Measurements from ENCODE around the gene PLCG2. TPM values are rescaled to one million over a fixed set of nuclear protein-coding genes. Genes with fewer than 3 reads are reported as not detected.

PLCG2 gene
- total and polyA plus RNA-seq, 2 of the 8 experiments (the other 6 are each of a cell fraction or from before 2014, with no cell fraction given) = 6.1 to 6.9 TPM

GRCh38 chr16:81964808-81965207 is 185.7 kb downstream of the PLCG2 start:
- Histone ChIP-seq H3K23ac (ENCODE audit: insufficient read length) (no peak overlapping the region), H4K20me1 (replicated peaks in 1 of 2; ENCODE audit: control insufficient read depth in 1 of 2, insufficient read depth in 2 of 2, low read length in 2 of 2) (no peaks in the 10 kb centered on the region), H2AK5ac (ENCODE audit: low read depth, low read length) (no peak overlapping the region), H3K4me1 (replicated peaks in 1 of 4; ENCODE audit: control insufficient read depth in 3 of 4, insufficient read depth in 4 of 4, low read length in 3 of 4) (no peaks in the 10 kb centered on the region), H3K9ac (replicated peaks in 1 of 4; ENCODE audit: extremely low read depth in 1 of 4, low read depth in 3 of 4, low read length in 3 of 4) (no peak overlapping the region), H3K27ac (ENCODE audit: low read depth, low read length) (no peak overlapping the region), H2BK12ac (ENCODE audit: low read depth, low read length) (no peak overlapping the region), H3K4ac (replicated peaks; ENCODE audit: insufficient read length, low read depth, low read length) (no peak overlapping the region), H2BK120ac (replicated peaks; ENCODE audit: low read depth, low read length) (no peak overlapping the region), H3K79me2 (ENCODE audit: control insufficient read depth in 1 of 2, insufficient read depth in 2 of 2, low read length in 2 of 2) (no peaks in the 10 kb centered on the region), H3K23me2 (ENCODE audit: low read depth, low read length) (no peaks in the 10 kb centered on the region), H3K14ac (ENCODE audit: insufficient read length) (no peak overlapping the region), H2AFZ (ENCODE audit: low read length) (no peak overlapping the region), H3K18ac (ENCODE audit: extremely low read depth, low read length) (no peak overlapping the region), H3K9me3 (ENCODE audit: insufficient read depth in 2 of 2, low read depth in 1 of 2, low read length in 1 of 2) (peaks cover 0 to 4% of the 10 kb centered on the region in 2 experiments; a peak in 2 of 4 replicates), H3K79me1 (ENCODE audit: low read depth, low read length) (no peaks in the 10 kb centered on the region), H4K91ac (replicated peaks; ENCODE audit: insufficient read length, low read length) (no peak overlapping the region), H2BK5ac (ENCODE audit: low read depth, low read length) (no peak overlapping the region), H3K56ac (replicated peaks; ENCODE audit: insufficient read length, low read depth, low read length) (no peak overlapping the region), H2BK15ac (ENCODE audit: low read length) (no peak overlapping the region), H2BK20ac (ENCODE audit: low read length) (no peak overlapping the region), H3K27me3 (replicated peaks in 1 of 4; ENCODE audit: control insufficient read depth in 3 of 4, extremely low read depth in 1 of 4, insufficient read depth in 3 of 4, low read length in 3 of 4) (no peaks in the 10 kb centered on the region), H4K5ac (ENCODE audit: insufficient read length, low read depth, low read length) (no peak overlapping the region), H4K8ac (ENCODE audit: extremely low read depth, insufficient read depth, low read length) (no peak overlapping the region), H3K4me2 (ENCODE audit: insufficient read depth in 1 of 2, low read depth in 2 of 2, low read length in 2 of 2) (no peak overlapping the region), H3K36me3 (ENCODE audit: control insufficient read depth in 2 of 4, insufficient read depth in 4 of 4, low read length in 3 of 4) (no peaks in the 10 kb centered on the region), H3K4me3 (ENCODE audit: extremely low read depth in 1 of 4, insufficient read depth in 2 of 4, low read depth in 3 of 4, low read length in 4 of 4) (no peak overlapping the region)
- FAIRE-seq (no peak), DNase-seq (ENCODE audit: low read depth in 1 of 2, low spot score in 2 of 2) (no peak)
- WGBS, 2 experiments (ENCODE audit: extremely low coverage in 1 of 2, insufficient coverage in 1 of 2, insufficient read length in 1 of 2, insufficient replicate concordance in 2 of 2, low coverage in 1 of 2, low lambda C conversion rate in 2 of 2, missing lambda C conversion rate in 1 of 2) = 91% methylated on average over 6 of the region's 6 CpGs; no CpG with 5 or more reads in 1 of the 2 experiments
- ChIA-PET POLR2A (ENCODE audit: partially characterized antibody) (no interaction called here), CTCF (ENCODE audit: partially characterized antibody) (interaction anchor here (0.6 to 1.3 kb wide), 3 partner anchors 21 to 33 kb away, joined by 3 read pairs; no protein-coding TSS in a partner anchor)
- TF ChIP-seq TCF12 (IDR thresholded peaks at IDR 0.05; ENCODE audit: low read depth, low read length) (no peak), SP2 (IDR thresholded peaks at IDR 0.05; ENCODE audit: low read length) (no peak), SAP30 (IDR thresholded peaks at IDR 0.05; ENCODE audit: insufficient read depth, insufficient replicate concordance, low read length) (no peak), SIRT6 (IDR thresholded peaks at IDR 0.05; ENCODE audit: low read length) (no peak), POU5F1 (IDR thresholded peaks at IDR 0.05; ENCODE audit: low read depth, low read length) (no peak), EGR1 (IDR thresholded peaks at IDR 0.05; ENCODE audit: borderline replicate concordance, low read depth, low read length) (no peak), CTCF (IDR thresholded peaks at IDR 0.05; ENCODE audit: control extremely low read depth in 1 of 3, insufficient read depth in 1 of 3, low read depth in 1 of 3, low read length in 3 of 3) (no peak), NANOG (IDR thresholded peaks at IDR 0.05; ENCODE audit: insufficient read depth, low read depth, low read length, poor library complexity, severe bottlenecking) (no peak)
